ENCODE results near the gene NUDT22. TPM values are rescaled to one million over a fixed set of nuclear protein-coding genes. Genes with fewer than 3 reads are reported as not detected.

Gene NUDT22
- polyA plus RNA-seq, 1 donor (not counting 4 experiments of a cell fraction or from before 2014, with no cell fraction given) = 31.1 TPM

DNA sequence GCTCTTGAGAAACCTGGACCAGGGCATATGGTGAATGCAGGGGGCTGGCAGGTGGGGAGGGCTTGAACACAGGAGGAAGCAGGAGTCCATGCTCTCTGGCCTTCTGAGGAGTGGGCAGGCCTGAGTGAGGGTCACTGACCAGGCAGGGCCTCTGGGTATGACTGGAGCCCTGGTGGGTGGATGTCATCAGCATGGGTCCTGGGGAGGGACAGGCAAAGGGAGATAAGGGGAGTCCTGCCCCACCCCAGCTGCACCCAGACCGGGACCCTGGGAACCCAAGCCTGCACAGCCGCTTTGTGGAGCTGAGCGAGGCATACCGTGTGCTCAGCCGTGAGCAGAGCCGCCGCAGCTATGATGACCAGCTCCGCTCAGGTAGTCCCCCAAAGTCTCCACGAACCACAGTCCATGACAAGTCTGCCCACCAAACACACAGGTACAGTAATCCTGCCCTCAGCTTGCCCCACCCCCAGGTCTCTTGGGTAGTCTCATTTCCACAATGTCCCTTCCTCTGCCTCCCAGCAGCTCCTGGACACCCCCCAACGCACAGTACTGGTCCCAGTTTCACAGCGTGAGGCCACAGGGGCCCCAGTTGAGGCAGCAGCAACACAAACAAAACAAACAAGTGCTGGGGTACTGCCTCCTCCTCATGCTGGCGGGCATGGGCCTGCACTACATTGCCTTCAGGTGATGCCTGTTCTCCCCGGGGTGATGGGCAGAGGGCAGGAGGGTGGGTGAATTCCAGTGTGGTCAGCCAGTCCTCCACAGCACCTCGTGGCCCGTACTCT, 6.3 kb downstream of the NUDT22 start:
- Histone ChIP-seq H3K9me3 (ENCODE audit: control insufficient read depth, low read depth, low read length) (no peaks in the 10 kb centered on the region), H3K79me2 (ENCODE audit: control insufficient read depth, insufficient read depth, low read length) (peaks cover under 1% of the 10 kb centered on the region), H4K20me1 (ENCODE audit: control insufficient read depth, extremely low read depth, insufficient read depth, low read length) (no peaks in the 10 kb centered on the region), H2AFZ (ENCODE audit: control insufficient read depth, low read length) (no peak overlapping the region), H3K27me3 (ENCODE audit: control insufficient read depth, extremely low read depth, insufficient read depth, low read length) (no peaks in the 10 kb centered on the region), H3K9ac (ENCODE audit: control insufficient read depth, extremely low read depth, insufficient read depth, low read length) (no peak overlapping the region), H3K4me2 (ENCODE audit: control insufficient read depth, extremely low read depth, insufficient read depth, low read depth, low read length) (peak overlapping the region; percentile 37), H3K9me1 (ENCODE audit: control insufficient read depth, extremely low read depth, insufficient read depth, low read length) (peaks cover 2% of the 10 kb centered on the region), H3K27ac (ENCODE audit: control insufficient read depth, insufficient read depth, low read length) (no peak overlapping the region), H3K4me1 (ENCODE audit: control insufficient read depth, extremely low read depth, insufficient read depth, low read length) (peaks cover 52% of the 10 kb centered on the region), H3K36me3 (ENCODE audit: control insufficient read depth in 2 of 2, extremely low read depth in 1 of 2, insufficient read depth in 2 of 2, low read length in 2 of 2) (peaks cover 3 to 8% of the 10 kb centered on the region in 2 experiments), H3K4me3 (ENCODE audit: control insufficient read depth in 2 of 3, extremely low read depth in 1 of 3, insufficient read depth in 2 of 3, low read depth in 1 of 3, low read length in 3 of 3) (no peak overlapping the region)
- FAIRE-seq (no peak), DNase-seq (ENCODE audit: low read depth, low spot score) (no peak)
- dilution Hi-C loops (cut with MboI; ENCODE audit: extremely low pct_ligation_motif_present, low sequenced_read_pairs) = no loop called here
- TF ChIP-seq EZH2 (IDR thresholded peaks at IDR 0.05; ENCODE audit: low read length) = no peak
- TF ChIP-seq, protein P1, sequence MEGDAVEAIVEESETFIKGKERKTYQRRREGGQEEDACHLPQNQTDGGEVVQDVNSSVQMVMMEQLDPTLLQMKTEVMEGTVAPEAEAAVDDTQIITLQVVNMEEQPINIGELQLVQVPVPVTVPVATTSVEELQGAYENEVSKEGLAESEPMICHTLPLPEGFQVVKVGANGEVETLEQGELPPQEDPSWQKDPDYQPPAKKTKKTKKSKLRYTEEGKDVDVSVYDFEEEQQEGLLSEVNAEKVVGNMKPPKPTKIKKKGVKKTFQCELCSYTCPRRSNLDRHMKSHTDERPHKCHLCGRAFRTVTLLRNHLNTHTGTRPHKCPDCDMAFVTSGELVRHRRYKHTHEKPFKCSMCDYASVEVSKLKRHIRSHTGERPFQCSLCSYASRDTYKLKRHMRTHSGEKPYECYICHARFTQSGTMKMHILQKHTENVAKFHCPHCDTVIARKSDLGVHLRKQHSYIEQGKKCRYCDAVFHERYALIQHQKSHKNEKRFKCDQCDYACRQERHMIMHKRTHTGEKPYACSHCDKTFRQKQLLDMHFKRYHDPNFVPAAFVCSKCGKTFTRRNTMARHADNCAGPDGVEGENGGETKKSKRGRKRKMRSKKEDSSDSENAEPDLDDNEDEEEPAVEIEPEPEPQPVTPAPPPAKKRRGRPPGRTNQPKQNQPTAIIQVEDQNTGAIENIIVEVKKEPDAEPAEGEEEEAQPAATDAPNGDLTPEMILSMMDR (optimal IDR thresholded peaks at IDR 0.05 in 1 of 3, IDR thresholded peaks at IDR 0.05 in 1 of 3, conservative IDR thresholded peaks at IDR 0.05 in 1 of 3; ENCODE audit: extremely low read depth in 1 of 3, insufficient read depth in 2 of 3, low read length in 3 of 3) = no peak

DNA sequence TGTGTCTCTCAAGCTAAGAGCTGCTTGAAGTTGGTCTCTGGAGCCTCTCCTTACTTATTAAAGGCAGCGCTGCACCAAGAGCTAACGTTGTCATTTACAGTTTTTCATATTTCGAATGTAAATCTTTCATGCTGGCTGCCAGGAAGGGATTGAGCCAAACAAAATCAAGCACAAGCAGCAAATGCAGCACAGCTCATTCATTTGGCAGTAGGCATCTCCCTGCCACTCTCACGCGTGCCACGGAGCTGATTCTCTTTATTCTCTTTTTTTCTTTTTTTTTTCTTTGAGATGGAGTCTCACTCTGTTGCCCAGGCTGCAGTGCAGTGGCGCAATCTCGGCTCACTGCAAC, 6.9 kb downstream of the NUDT22 start:
- peak overlapping the region; percentile 37 for H3K4me2 ChIP-seq (ENCODE audit: control insufficient read depth, extremely low read depth, insufficient read depth, low read depth, low read length)
- H3K27me3 ChIP-seq (ENCODE audit: control insufficient read depth, extremely low read depth, insufficient read depth, low read length) = no peaks in the 10 kb centered on the region
- peaks cover 53% of the 10 kb centered on the region for H3K4me1 ChIP-seq (ENCODE audit: control insufficient read depth, extremely low read depth, insufficient read depth, low read length)
- H3K9me1 ChIP-seq (ENCODE audit: control insufficient read depth, extremely low read depth, insufficient read depth, low read length) = peaks cover 2% of the 10 kb centered on the region
- dilution Hi-C loops (cut with MboI; ENCODE audit: extremely low pct_ligation_motif_present, low sequenced_read_pairs) = no loop called here
- H3K4me3 ChIP-seq (ENCODE audit: control insufficient read depth in 2 of 3, extremely low read depth in 1 of 3, insufficient read depth in 2 of 3, low read depth in 1 of 3, low read length in 3 of 3) = no peak overlapping the region
- H3K36me3 ChIP-seq (ENCODE audit: control insufficient read depth in 2 of 2, extremely low read depth in 1 of 2, insufficient read depth in 2 of 2, low read length in 2 of 2) = peaks cover 3 to 14% of the 10 kb centered on the region in 2 experiments
- TF ChIP-seq, protein P1 (optimal IDR thresholded peaks at IDR 0.05 in 1 of 3, IDR thresholded peaks at IDR 0.05 in 1 of 3, conservative IDR thresholded peaks at IDR 0.05 in 1 of 3; ENCODE audit: extremely low read depth in 1 of 3, insufficient read depth in 2 of 3, low read length in 3 of 3) = no peak
- no peak for TF ChIP-seq EZH2 (IDR thresholded peaks at IDR 0.05; ENCODE audit: low read length)
- DNase-seq (ENCODE audit: low read depth, low spot score) (no peak), FAIRE-seq (no peak)
- no peaks in the 10 kb centered on the region for H3K79me2 ChIP-seq (ENCODE audit: control insufficient read depth, insufficient read depth, low read length)
- no peaks in the 10 kb centered on the region for H3K9me3 ChIP-seq (ENCODE audit: control insufficient read depth, low read depth, low read length)
- no peaks in the 10 kb centered on the region for H4K20me1 ChIP-seq (ENCODE audit: control insufficient read depth, extremely low read depth, insufficient read depth, low read length)
- no peak overlapping the region for H3K9ac ChIP-seq (ENCODE audit: control insufficient read depth, extremely low read depth, insufficient read depth, low read length)
- no peak overlapping the region for H2AFZ ChIP-seq (ENCODE audit: control insufficient read depth, low read length)
- H3K27ac ChIP-seq (ENCODE audit: control insufficient read depth, insufficient read depth, low read length) = no peak overlapping the region
